ENCODE results near the gene CARD14. TPM values are rescaled to one million over a fixed set of nuclear protein-coding genes. Genes with fewer than 3 reads are reported as not detected.

Gene CARD14
- total RNA-seq, 1 experiment from 2014 or later, result 0.09 TPM

GRCh38 chr17:80232438-80232837 is 62.6 kb downstream of the CARD14 start:
- Histone ChIP-seq H3K27ac (ENCODE audit: low read depth, low read length, poor library complexity, severe bottlenecking) (no peak overlapping the region), H3K36me3 (ENCODE audit: insufficient read depth, low read length, poor library complexity, severe bottlenecking) (no peaks in the 10 kb centered on the region), H3K9me3 (ENCODE audit: low read depth, low read length, poor library complexity, severe bottlenecking) (peaks cover 20% of the 10 kb centered on the region), H3K4me1 (ENCODE audit: insufficient read depth, low read length, poor library complexity, severe bottlenecking) (no peaks in the 10 kb centered on the region), H3K27me3 (replicated peaks; ENCODE audit: insufficient read depth, low read depth, low read length, poor library complexity) (no peaks in the 10 kb centered on the region), H3K4me3 (ENCODE audit: low read depth, low read length, poor library complexity, severe bottlenecking) (no peak overlapping the region)
- BruUV-seq (replicated peaks), result no TSS peak
- ChIA-PET POLR2A (ENCODE audit: low non-redundant PET) (no interaction called here), CTCF (no interaction called here)
- intact Hi-C loops (cut with micrococcal nuclease; ENCODE audit: unreplicated experiment), result no loop called here
- TF ChIP-seq CTCF (conservative IDR thresholded peaks at IDR 0.05; ENCODE audit: low read depth, low read length), result no peak
- TF ChIP-seq EZH2 (IDR thresholded peaks at IDR 0.05; ENCODE audit: borderline replicate concordance, low read depth, low read length, poor library complexity, severe bottlenecking), result no peak
- DNase-seq (ENCODE audit: low spot score), result no peak

- no TSS peak for BruUV-seq (replicated peaks)
- no peaks in the 10 kb centered on the region for H3K4me1 ChIP-seq (ENCODE audit: insufficient read depth, low read length, poor library complexity, severe bottlenecking)
- H3K4me3 ChIP-seq (ENCODE audit: low read depth, low read length, poor library complexity, severe bottlenecking), result no peak overlapping the region
- intact Hi-C loops (cut with micrococcal nuclease; ENCODE audit: unreplicated experiment), result no loop called here
- no peaks in the 10 kb centered on the region for H3K27me3 ChIP-seq (replicated peaks; ENCODE audit: insufficient read depth, low read depth, low read length, poor library complexity)
- peaks cover 20% of the 10 kb centered on the region for H3K9me3 ChIP-seq (ENCODE audit: low read depth, low read length, poor library complexity, severe bottlenecking)
- no peaks in the 10 kb centered on the region for H3K36me3 ChIP-seq (ENCODE audit: insufficient read depth, low read length, poor library complexity, severe bottlenecking)
- TF ChIP-seq EZH2 (IDR thresholded peaks at IDR 0.05; ENCODE audit: borderline replicate concordance, low read depth, low read length, poor library complexity, severe bottlenecking), result no peak
- TF ChIP-seq CTCF (conservative IDR thresholded peaks at IDR 0.05; ENCODE audit: low read depth, low read length), result no peak
- ChIA-PET CTCF (no interaction called here), POLR2A (ENCODE audit: low non-redundant PET) (no interaction called here)
- DNase-seq (ENCODE audit: low spot score), result no peak
- no peak overlapping the region for H3K27ac ChIP-seq (ENCODE audit: low read depth, low read length, poor library complexity, severe bottlenecking)
Observed at GRCh38 chr17:80233202-80233601, 63.4 kb downstream of the CARD14 start.

- Histone ChIP-seq H3K9me3 (ENCODE audit: low read depth, low read length, poor library complexity, severe bottlenecking) (peaks cover 17% of the 10 kb centered on the region), H3K4me1 (ENCODE audit: insufficient read depth, low read length, poor library complexity, severe bottlenecking) (no peaks in the 10 kb centered on the region), H3K27me3 (replicated peaks; ENCODE audit: insufficient read depth, low read depth, low read length, poor library complexity) (no peaks in the 10 kb centered on the region), H3K4me3 (ENCODE audit: low read depth, low read length, poor library complexity, severe bottlenecking) (no peak overlapping the region), H3K27ac (ENCODE audit: low read depth, low read length, poor library complexity, severe bottlenecking) (no peak overlapping the region), H3K36me3 (ENCODE audit: insufficient read depth, low read length, poor library complexity, severe bottlenecking) (no peaks in the 10 kb centered on the region)
- no peak for DNase-seq (ENCODE audit: low spot score)
- no TSS peak for BruUV-seq (replicated peaks)
- TF ChIP-seq CTCF (conservative IDR thresholded peaks at IDR 0.05; ENCODE audit: low read depth, low read length) (no peak), EZH2 (IDR thresholded peaks at IDR 0.05; ENCODE audit: borderline replicate concordance, low read depth, low read length, poor library complexity, severe bottlenecking) (no peak)
- intact Hi-C loops (cut with micrococcal nuclease; ENCODE audit: unreplicated experiment), result no loop called here
- ChIA-PET POLR2A (ENCODE audit: low non-redundant PET) (no interaction called here), CTCF (interaction anchor here (0.6 kb wide), 1 partner anchor 242 kb away, joined by 5 read pairs; no protein-coding TSS in a partner anchor)
Observed at GRCh38 chr17:80236911-80237310, 67.1 kb downstream of the CARD14 start.
